Right ventricle myocardium inferior (tissue), 1 donor: ENCODE results near the gene PGM1. TPM values are rescaled to one million over a fixed set of nuclear protein-coding genes. Genes with fewer than 3 reads are reported as not detected.

ENCODE experiments used
- ATAC-seq: fragments of 200-7000 bp; cut with Tn5 transposase; one replicate; pipeline ENCODE4 v1.9.1; 2020; ENCODE audit warnings: mild to moderate bottlenecking, moderate library complexity
- DNase-seq: peaks from one replicate; pipeline ENCODE4 v3.0.0; 2021; ENCODE audit errors: missing footprints
- intact Hi-C: fragments of 100-400 bp; cut with DNase I; formaldehyde crosslinking; loops from one replicate; pipeline ENCODE4 v1.11.0; 2022
- total RNA-seq: library from RNA; stranded (reverse); fragmentation: NEBNext Ultra II Directional; extraction: Animal tissue kit (Norgen Biotek cat#: 25700); gene quantifications from one replicate; pipeline ENCODE4 v1.2.1, GENCODE V29; 2021
- donor health status: DM: no; HTN: yes; CAD: no; lungs with severe emphysema.

PGM1 gene
- total RNA-seq, 1 donor from 2014 or later, result 281 TPM

GRCh38 chr1:63651161-63651701, 58.0 kb downstream of the PGM1 start:
- intact Hi-C loops, result no loop called here
- no peak for ATAC-seq
- no peak for DNase-seq

GRCh38 chr1:63653976-63654375, 60.8 kb downstream of the PGM1 start:
- no peak for ATAC-seq
- DNase-seq, result no peak
- intact Hi-C loops, result no loop called here

GRCh38 chr1:63659448-63659847, 66.2 kb downstream of the PGM1 start:
- intact Hi-C loops, result no loop called here
- ATAC-seq, result no peak
- DNase-seq, result no peak

GRCh38 chr1:63662056-63662836, 69.0 kb downstream of the PGM1 start:
- intact Hi-C loops, result no loop called here
- ATAC-seq, result peak; percentile 76
- DNase-seq, result no peak

- DNase-seq, result no peak
- intact Hi-C loops, result no loop called here
- ATAC-seq, result no peak
Measured at GRCh38 chr1:63662841-63663240, 69.6 kb downstream of the PGM1 start.

- intact Hi-C loops, result no loop called here
- ATAC-seq, result no peak
- DNase-seq, result no peak
Measured at GRCh38 chr1:63663301-63663700, 70.1 kb downstream of the PGM1 start.

- no peak for DNase-seq
- intact Hi-C loops, result no loop called here
Measured at GRCh38 chr1:63663873-63664272, 70.7 kb downstream of the PGM1 start.

GRCh38 chr1:63664742-63665141, 71.5 kb downstream of the PGM1 start:
- intact Hi-C loops, result no loop called here
- DNase-seq (no peak), ATAC-seq (no peak)

More at GRCh38 chr1:63663873-63664272, 70.7 kb downstream of the PGM1 start:
- no peak for ATAC-seq

- no peak for DNase-seq
- intact Hi-C loops, result no loop called here
- ATAC-seq, result no peak
Measured at GRCh38 chr1:63665410-63665809, 72.2 kb downstream of the PGM1 start.

GRCh38 chr1:63665824-63666223, 72.6 kb downstream of the PGM1 start:
- no peak for ATAC-seq
- intact Hi-C loops, result no loop called here

GRCh38 chr1:63668298-63668697, 75.1 kb downstream of the PGM1 start:
- DNase-seq (no peak), ATAC-seq (no peak)
- intact Hi-C loops, result no loop called here

More at GRCh38 chr1:63665824-63666223, 72.6 kb downstream of the PGM1 start:
- DNase-seq, result no peak

- intact Hi-C loops, result no loop called here
- ATAC-seq (no peak), DNase-seq (no peak)
Measured at GRCh38 chr1:63669151-63669961, 76.1 kb downstream of the PGM1 start.

GRCh38 chr1:63670164-63670563, 77.0 kb downstream of the PGM1 start:
- DNase-seq, result no peak
- ATAC-seq, result no peak
- intact Hi-C loops, result loop anchor here (5.0 kb wide), 1 partner anchor 53 kb away; no protein-coding TSS in a partner anchor

GRCh38 chr1:63671514-63671913, 78.3 kb downstream of the PGM1 start:
- ATAC-seq (no peak), DNase-seq (no peak)
- intact Hi-C loops, result loop anchor here (5.0 kb wide), 1 partner anchor 54 kb away; no protein-coding TSS in a partner anchor

GRCh38 chr1:63674238-63674864, 81.1 kb downstream of the PGM1 start:
- ATAC-seq (peak; percentile 91), DNase-seq (peak; percentile 79)
- intact Hi-C loops, result loop anchor here (2.0 to 5.0 kb wide), 2 partner anchors 57 to 568 kb away; no protein-coding TSS in a partner anchor

GRCh38 chr1:63674865-63675419, 81.7 kb downstream of the PGM1 start:
- no peak for ATAC-seq
- no peak for DNase-seq
- intact Hi-C loops, result loop anchor here (2.0 to 5.0 kb wide), 2 partner anchors 58 to 568 kb away; no protein-coding TSS in a partner anchor

- intact Hi-C loops, result loop anchor here (2.0 kb wide), 1 partner anchor 567 kb away; no protein-coding TSS in a partner anchor
- peak; percentile 74 for ATAC-seq
- peak; percentile 72 for DNase-seq
Measured at GRCh38 chr1:63675420-63675931, 82.3 kb downstream of the PGM1 start.

- intact Hi-C loops, result no loop called here
- ATAC-seq (no peak), DNase-seq (no peak)
Measured at GRCh38 chr1:63677497-63677896, 84.3 kb downstream of the PGM1 start.
